Testis (tissue), 3 donors: ENCODE results near the gene SNTG2. TPM values are rescaled to one million over a fixed set of nuclear protein-coding genes. Genes with fewer than 3 reads are reported as not detected.

Experiments
- DNase-seq: peaks from one replicate; pipeline ENCODE4 v3.0.0-alpha.2; 2019
- H3K27ac ChIP-seq, 2 donors: fragments of 200-600 bp; sonication (generic); one replicate each; pipeline ENCODE4 v1.5.1; 2019
- H3K27me3 ChIP-seq: fragments of 200-600 bp; sonication (generic); one replicate; pipeline ENCODE4 v1.5.1; 2019
- H3K36me3 ChIP-seq: fragments of 200-600 bp; sonication (generic); one replicate; pipeline ENCODE4 v1.5.1; 2017; ENCODE audit warnings: low read depth; ENCODE audit errors: missing control alignments
- H3K4me1 ChIP-seq: fragments of 200-600 bp; sonication (generic); one replicate; pipeline ENCODE4 v1.5.1; 2019
- H3K4me3 ChIP-seq, 2 donors: fragments of 200-600 bp; sonication (generic); one replicate each; pipeline ENCODE4 v1.5.1; 2017 to 2019
- H3K9me3 ChIP-seq: fragments of 200-600 bp; sonication (generic); one replicate; pipeline ENCODE4 v1.5.1; 2017
- CTCF ChIP-seq, 3 experiments: fragments of 450-650 bp in 2 of 3; fragments of 200-600 bp in 1 of 3; sonication (generic) in 1 of 3; IDR thresholded peaks; one replicate each; pipeline ENCODE4 v1.5.1; 2016 to 2019; ENCODE audit warnings: antibody characterized with exemption in 3 of 3, mild to moderate bottlenecking in 2 of 3, moderate library complexity in 1 of 3
- POLR2A ChIP-seq: fragments of 450-650 bp; IDR thresholded peaks from one replicate; pipeline ENCODE4 v1.6.1; 2017; ENCODE audit warnings: antibody characterized with exemption, mild to moderate bottlenecking, moderate library complexity
- WGBS, 2 donors: methylation state at CpG; one replicate each; pipeline ENCODE4 v1.1.5; 2018; 5-methylcytosine and 5-hydroxymethylcytosine counted together
- intact Hi-C: fragments of 100-400 bp; cut with DNase I; formaldehyde crosslinking; loops from one replicate; pipeline ENCODE4 v1.15.1; 2023; ENCODE audit warnings: low total_unique reads
- polyA plus RNA-seq: library from polyadenylated mRNA; stranded (reverse); fragments of 350-450 nt; fragmentation: Illumina TruSeq; extraction: RNeasy Lipid Tissue Mini Kit (QIAGEN cat#74804); gene quantifications from one replicate; pipeline ENCODE4 v1.2.3, GENCODE V29; 2014; ENCODE audit warnings: low read depth, low replicate concordance; ENCODE audit not compliant: insufficient read depth
- total RNA-seq, 2 donors: library from RNA; depleted of rRNA; stranded (reverse); fragments of >200 nt; gene quantifications; one replicate each; pipeline ENCODE4 v1.2.3, GENCODE V29; 2016

SNTG2 gene
- total and polyA plus RNA-seq, 3 donors from 2014 or later = 8.7 to 10.2 (median 9.1) TPM

- WGBS, 2 donors = 88 to 91% methylated on average over 6 of the region's 6 CpGs
- Histone ChIP-seq H3K27ac (no peak overlapping the region), H3K4me1 (peaks cover 10% of the 10 kb centered on the region), H3K9me3 (no peaks in the 10 kb centered on the region), H3K36me3 (no peaks in the 10 kb centered on the region), H3K27me3 (no peaks in the 10 kb centered on the region), H3K4me3 (no peak overlapping the region)
- TF ChIP-seq CTCF (IDR thresholded peaks at IDR 0.05) (no peak), POLR2A (no peak)
- intact Hi-C loops = no loop called here
- no peak for DNase-seq
These were observed 327.0 kb downstream of the SNTG2 start for GRCh38 chr2:1277634-1278033.

- DNase-seq = no peak
- H3K36me3 ChIP-seq = no peaks in the 10 kb centered on the region
- H3K4me1 ChIP-seq = peaks cover 15% of the 10 kb centered on the region
- H3K9me3 ChIP-seq = no peaks in the 10 kb centered on the region
- no peak for TF ChIP-seq POLR2A
- no peak for TF ChIP-seq CTCF (IDR thresholded peaks at IDR 0.05)
- intact Hi-C loops = no loop called here
- H3K4me3 ChIP-seq = no peak overlapping the region
- H3K27me3 ChIP-seq = no peaks in the 10 kb centered on the region
- no peak overlapping the region for H3K27ac ChIP-seq
- WGBS, 2 donors = 77 to 96% methylated on average over 4 of the region's 4 CpGs
These were observed 327.5 kb downstream of the SNTG2 start for GRCh38 chr2:1278125-1278524.

GRCh38 chr2:1278861-1279260 lies 328.2 kb downstream of the SNTG2 start:
- H3K27ac ChIP-seq = no peak overlapping the region
- no peak overlapping the region for H3K4me3 ChIP-seq
- H3K4me1 ChIP-seq = peaks cover 18% of the 10 kb centered on the region
- intact Hi-C loops = no loop called here
- no peak for DNase-seq
- H3K9me3 ChIP-seq = no peaks in the 10 kb centered on the region
- TF ChIP-seq CTCF (IDR thresholded peaks at IDR 0.05) = no peak
- TF ChIP-seq POLR2A = no peak
- no peaks in the 10 kb centered on the region for H3K36me3 ChIP-seq
- 89 to 91% methylated on average over 27 of the region's 27 CpGs for WGBS, 2 donors
- H3K27me3 ChIP-seq = no peaks in the 10 kb centered on the region

- TF ChIP-seq CTCF (IDR thresholded peaks at IDR 0.05) = no peak
- no peak for TF ChIP-seq POLR2A
- no peaks in the 10 kb centered on the region for H3K36me3 ChIP-seq
- no peaks in the 10 kb centered on the region for H3K9me3 ChIP-seq
- peaks cover 18% of the 10 kb centered on the region for H3K4me1 ChIP-seq
- H3K27ac ChIP-seq = no peak overlapping the region
- no peak overlapping the region for H3K4me3 ChIP-seq
- intact Hi-C loops = no loop called here
- 3 to 4% methylated on average over 12 to 22 of the region's 22 CpGs for WGBS, 2 donors
- no peaks in the 10 kb centered on the region for H3K27me3 ChIP-seq
- peak; percentile 86 for DNase-seq
These were observed 331.9 kb downstream of the SNTG2 start for GRCh38 chr2:1282552-1282951.

GRCh38 chr2:1283020-1283801 lies 332.6 kb downstream of the SNTG2 start:
- intact Hi-C loops = no loop called here
- WGBS, 2 donors = 55 to 65% methylated on average over 19 to 21 of the region's 21 CpGs
- Histone ChIP-seq H3K4me1 (peaks cover 18% of the 10 kb centered on the region), H3K9me3 (no peaks in the 10 kb centered on the region), H3K27ac (no peak overlapping the region), H3K27me3 (no peaks in the 10 kb centered on the region), H3K36me3 (no peaks in the 10 kb centered on the region), H3K4me3 (no peak overlapping the region)
- DNase-seq = no peak
- TF ChIP-seq CTCF (IDR thresholded peaks at IDR 0.05) (no peak), POLR2A (no peak)
